A549 (cell line): ENCODE results near the gene EXOC4.

Source experiments
- CHD2 ChIP-seq: fragments of 150-350 bp; IDR thresholded peaks from 2 replicates; pipeline ENCODE4 v1.6.1; 2014; ENCODE audit warnings: low read length; ENCODE audit not compliant: partially characterized antibody
- CTCF ChIP-seq: fragments of >200 bp; sonication (Bioruptor Twin); formaldehyde crosslinking; IDR thresholded peaks from 3 replicates; pipeline ENCODE4 v1.5.1; 2016
- FOSL2 ChIP-seq, 2 experiments: fragments of 450-650 bp in 1 of 2; fragments of >200 bp in 1 of 2; sonication (Bioruptor Twin) in 1 of 2; formaldehyde crosslinking; IDR thresholded peaks; 2 replicates each; pipeline versions ENCODE4 v1.5.0 to v1.6.1; 2016 to 2020; ENCODE audit warnings: mild to moderate bottlenecking in 1 of 2, moderate library complexity in 1 of 2
- POLR2A ChIP-seq: IDR thresholded peaks from 2 replicates; pipeline ENCODE4 v1.6.1; 2012; ENCODE audit warnings: mild to moderate bottlenecking, low read length
- USF2 ChIP-seq: fragments of 450-650 bp; IDR thresholded peaks from 2 replicates; pipeline ENCODE4 v1.6.1; 2014; ENCODE audit warnings: antibody characterized with exemption

GRCh38 chr7:133649593-133649992 lies 396.7 kb downstream of the EXOC4 start:
- TF ChIP-seq POLR2A = no peak
- TF ChIP-seq CTCF = no peak
- TF ChIP-seq USF2 = no peak
- TF ChIP-seq FOSL2 (IDR thresholded peaks at IDR 0.05) = no peak
- no peak for TF ChIP-seq FOSL2 (CRISPR knock-in tag; IDR thresholded peaks at IDR 0.05)
- no peak for TF ChIP-seq CHD2
